Eye (tissue), 1 donor: ENCODE measurements around the gene KCNQ1.

Experiments used
- DNase-seq: peaks from one replicate; pipeline ENCODE4 v3.0.0-alpha.2; 2015

KCNQ1 gene

GRCh38 chr11:2574043-2574552 lies 129.3 kb downstream of the KCNQ1 start:
- DNase-seq: no peak

GRCh38 chr11:2574553-2575535 lies 130.0 kb downstream of the KCNQ1 start:
- no peak for DNase-seq

GRCh38 chr11:2575591-2576051 lies 130.8 kb downstream of the KCNQ1 start:
- DNase-seq: no peak

GRCh38 chr11:2576111-2576510 lies 131.3 kb downstream of the KCNQ1 start:
- DNase-seq: no peak

GRCh38 chr11:2576549-2576948 lies 131.7 kb downstream of the KCNQ1 start:
- DNase-seq: no peak

GRCh38 chr11:2577031-2577990 lies 132.5 kb downstream of the KCNQ1 start:
- DNase-seq: no peak

- no peak for DNase-seq
These were observed 133.5 kb downstream of the KCNQ1 start for GRCh38 chr11:2577991-2578928.

- DNase-seq: no peak
These were observed 134.1 kb downstream of the KCNQ1 start for GRCh38 chr11:2578929-2579270.

GRCh38 chr11:2579315-2580060 lies 134.7 kb downstream of the KCNQ1 start:
- DNase-seq: no peak

GRCh38 chr11:2580061-2580421 lies 135.2 kb downstream of the KCNQ1 start:
- no peak for DNase-seq

- DNase-seq: no peak
These were observed 135.8 kb downstream of the KCNQ1 start for GRCh38 chr11:2580571-2581001.

GRCh38 chr11:2581151-2581930 lies 136.5 kb downstream of the KCNQ1 start:
- DNase-seq: no peak

GRCh38 chr11:2581931-2582350 lies 137.1 kb downstream of the KCNQ1 start:
- no peak for DNase-seq

GRCh38 chr11:2582351-2582945 lies 137.6 kb downstream of the KCNQ1 start:
- DNase-seq: peak; percentile 39

- DNase-seq: no peak
These were observed 138.3 kb downstream of the KCNQ1 start for GRCh38 chr11:2582946-2583604.

GRCh38 chr11:2583605-2583958 lies 138.8 kb downstream of the KCNQ1 start:
- no peak for DNase-seq

GRCh38 chr11:2584434-2584811 lies 139.6 kb downstream of the KCNQ1 start:
- no peak for DNase-seq

- DNase-seq: no peak
These were observed 140.2 kb downstream of the KCNQ1 start for GRCh38 chr11:2584812-2585565.

GRCh38 chr11:2585566-2586086 lies 140.8 kb downstream of the KCNQ1 start:
- no peak for DNase-seq
